ENCODE data around the gene PALD1.

The PALD1 gene

GRCh38 chr10:70561070-70561469 lies 82.5 kb downstream of the PALD1 start:
- CTCF ChIA-PET: no interaction called here
- POLR2A ChIA-PET: interaction anchor here (1.0 kb wide), 1 partner anchor 11 kb away, joined by 3 read pairs; no protein-coding TSS in a partner anchor
- no peak for DNase-seq (ENCODE audit: extremely low spot score)
- TF ChIP-seq ARNT (IDR thresholded peaks at IDR 0.05) (no peak), TARDBP (IDR thresholded peaks at IDR 0.05) (no peak), ELF4 (IDR thresholded peaks at IDR 0.05) (no peak), HDGF (IDR thresholded peaks at IDR 0.05; ENCODE audit: borderline replicate concordance) (no peak), NFRKB (IDR thresholded peaks at IDR 0.05) (no peak), L3MBTL2 (conservative IDR thresholded peaks at IDR 0.05) (no peak), BHLHE40 (IDR thresholded peaks at IDR 0.05; ENCODE audit: borderline replicate concordance) (no peak), PKNOX1 (IDR thresholded peaks at IDR 0.05) (no peak), SUZ12 (IDR thresholded peaks at IDR 0.05) (no peak), FOXM1 (IDR thresholded peaks at IDR 0.05; ENCODE audit: borderline replicate concordance) (no peak), FOXA1 (IDR thresholded peaks at IDR 0.05) (no peak), ZNF384 (IDR thresholded peaks at IDR 0.05) (no peak), CTBP1 (IDR thresholded peaks at IDR 0.05; ENCODE audit: borderline replicate concordance) (no peak), LEF1 (IDR thresholded peaks at IDR 0.05; ENCODE audit: borderline replicate concordance) (no peak), FOXK2 (IDR thresholded peaks at IDR 0.05) (no peak)

GRCh38 chr10:70561558-70561957 lies 83.0 kb downstream of the PALD1 start:
- no peak for DNase-seq (ENCODE audit: extremely low spot score)
- no peak for TF ChIP-seq NFRKB (IDR thresholded peaks at IDR 0.05)
- no peak for TF ChIP-seq SP1 (IDR thresholded peaks at IDR 0.05)
- TF ChIP-seq HDGF (IDR thresholded peaks at IDR 0.05; ENCODE audit: borderline replicate concordance): no peak
- no peak for TF ChIP-seq FOXK2 (IDR thresholded peaks at IDR 0.05)
- no peak for TF ChIP-seq FOXM1 (IDR thresholded peaks at IDR 0.05; ENCODE audit: borderline replicate concordance)
- no peak for TF ChIP-seq ARNT (IDR thresholded peaks at IDR 0.05)
- TF ChIP-seq L3MBTL2 (conservative IDR thresholded peaks at IDR 0.05): no peak
- TF ChIP-seq ELF4 (IDR thresholded peaks at IDR 0.05): no peak
- TF ChIP-seq CTBP1 (IDR thresholded peaks at IDR 0.05; ENCODE audit: borderline replicate concordance): no peak
- TF ChIP-seq LEF1 (IDR thresholded peaks at IDR 0.05; ENCODE audit: borderline replicate concordance): no peak
- no peak for TF ChIP-seq FOXA1 (IDR thresholded peaks at IDR 0.05)
- TF ChIP-seq TARDBP (IDR thresholded peaks at IDR 0.05): no peak
- no peak for TF ChIP-seq ZNF384 (IDR thresholded peaks at IDR 0.05)
- TF ChIP-seq PKNOX1 (IDR thresholded peaks at IDR 0.05): no peak
- no peak for TF ChIP-seq SUZ12 (IDR thresholded peaks at IDR 0.05)
- TF ChIP-seq BHLHE40 (IDR thresholded peaks at IDR 0.05; ENCODE audit: borderline replicate concordance): no peak
- CTCF ChIA-PET: interaction anchor here (0.5 to 0.7 kb wide), 2 partner anchors 82 to 83 kb away, joined by 3 read pairs; partner anchors contain the start of gene PALD1
- POLR2A ChIA-PET: interaction anchor here (0.5 to 1.0 kb wide), 2 partner anchors 10 to 349 kb away, joined by 3 read pairs; no protein-coding TSS in a partner anchor

- ChIA-PET CTCF (interaction anchor here (0.5 to 0.7 kb wide), 2 partner anchors 83 kb away, joined by 3 read pairs; partner anchors contain the start of gene PALD1), POLR2A (interaction anchor here (0.5 kb wide), 1 partner anchor 350 kb away, joined by 3 read pairs; no protein-coding TSS in a partner anchor)
- no peak for TF ChIP-seq BHLHE40 (IDR thresholded peaks at IDR 0.05; ENCODE audit: borderline replicate concordance)
- no peak for TF ChIP-seq FOXM1 (IDR thresholded peaks at IDR 0.05; ENCODE audit: borderline replicate concordance)
- no peak for TF ChIP-seq SP1 (IDR thresholded peaks at IDR 0.05)
- no peak for TF ChIP-seq PKNOX1 (IDR thresholded peaks at IDR 0.05)
- TF ChIP-seq SUZ12 (IDR thresholded peaks at IDR 0.05): no peak
- TF ChIP-seq TARDBP (IDR thresholded peaks at IDR 0.05): no peak
- TF ChIP-seq NFRKB (IDR thresholded peaks at IDR 0.05): no peak
- TF ChIP-seq ZNF384 (IDR thresholded peaks at IDR 0.05): no peak
- DNase-seq (ENCODE audit: extremely low spot score): no peak
Observed at GRCh38 chr10:70562036-70562755, 83.6 kb downstream of the PALD1 start.

GRCh38 chr10:70563230-70563629 lies 84.7 kb downstream of the PALD1 start:
- ChIA-PET POLR2A (no interaction called here), CTCF (no interaction called here)
- no peak for TF ChIP-seq TARDBP (IDR thresholded peaks at IDR 0.05)
- no peak for TF ChIP-seq SUZ12 (IDR thresholded peaks at IDR 0.05)
- no peak for TF ChIP-seq PKNOX1 (IDR thresholded peaks at IDR 0.05)
- TF ChIP-seq SP1 (IDR thresholded peaks at IDR 0.05): no peak
- no peak for TF ChIP-seq BHLHE40 (IDR thresholded peaks at IDR 0.05; ENCODE audit: borderline replicate concordance)
- no peak for TF ChIP-seq CTBP1 (IDR thresholded peaks at IDR 0.05; ENCODE audit: borderline replicate concordance)
- no peak for TF ChIP-seq FOXK2 (IDR thresholded peaks at IDR 0.05)
- no peak for TF ChIP-seq L3MBTL2 (conservative IDR thresholded peaks at IDR 0.05)
- TF ChIP-seq ELF4 (IDR thresholded peaks at IDR 0.05): no peak
- TF ChIP-seq FOXM1 (IDR thresholded peaks at IDR 0.05; ENCODE audit: borderline replicate concordance): no peak
- no peak for TF ChIP-seq NFRKB (IDR thresholded peaks at IDR 0.05)
- no peak for TF ChIP-seq HDGF (IDR thresholded peaks at IDR 0.05; ENCODE audit: borderline replicate concordance)
- DNase-seq (ENCODE audit: extremely low spot score): no peak

- TF ChIP-seq CTBP1 (IDR thresholded peaks at IDR 0.05; ENCODE audit: borderline replicate concordance): no peak
- no peak for TF ChIP-seq L3MBTL2 (conservative IDR thresholded peaks at IDR 0.05)
- TF ChIP-seq FOXK2 (IDR thresholded peaks at IDR 0.05): no peak
- TF ChIP-seq PKNOX1 (IDR thresholded peaks at IDR 0.05): no peak
- TF ChIP-seq HDGF (IDR thresholded peaks at IDR 0.05; ENCODE audit: borderline replicate concordance): no peak
- no peak for TF ChIP-seq LEF1 (IDR thresholded peaks at IDR 0.05; ENCODE audit: borderline replicate concordance)
- TF ChIP-seq SUZ12 (IDR thresholded peaks at IDR 0.05): no peak
- TF ChIP-seq NFRKB (IDR thresholded peaks at IDR 0.05): no peak
- TF ChIP-seq BHLHE40 (IDR thresholded peaks at IDR 0.05; ENCODE audit: borderline replicate concordance): no peak
- TF ChIP-seq SP1 (IDR thresholded peaks at IDR 0.05): no peak
- no peak for TF ChIP-seq FOXA1 (IDR thresholded peaks at IDR 0.05)
- no peak for TF ChIP-seq TARDBP (IDR thresholded peaks at IDR 0.05)
- TF ChIP-seq ELF4 (IDR thresholded peaks at IDR 0.05): no peak
- no peak for TF ChIP-seq FOXM1 (IDR thresholded peaks at IDR 0.05; ENCODE audit: borderline replicate concordance)
- no peak for TF ChIP-seq ARNT (IDR thresholded peaks at IDR 0.05)
- CTCF ChIA-PET: no interaction called here
- POLR2A ChIA-PET: no interaction called here
- DNase-seq (ENCODE audit: extremely low spot score): no peak
Observed at GRCh38 chr10:70564113-70564725, 85.7 kb downstream of the PALD1 start.

Data from HEK293T (cell line).